Measurements from ENCODE around the gene SH2D4B. TPM values are rescaled to one million over a fixed set of nuclear protein-coding genes. Genes with fewer than 3 reads are reported as not detected.

SH2D4B gene
- total and polyA plus RNA-seq, 10 of the 15 experiments (the other 5 are each of a cell fraction or from before 2014, with no cell fraction given): 0.04 to 0.21 (median 0.13) TPM; not detected in 5

DNA sequence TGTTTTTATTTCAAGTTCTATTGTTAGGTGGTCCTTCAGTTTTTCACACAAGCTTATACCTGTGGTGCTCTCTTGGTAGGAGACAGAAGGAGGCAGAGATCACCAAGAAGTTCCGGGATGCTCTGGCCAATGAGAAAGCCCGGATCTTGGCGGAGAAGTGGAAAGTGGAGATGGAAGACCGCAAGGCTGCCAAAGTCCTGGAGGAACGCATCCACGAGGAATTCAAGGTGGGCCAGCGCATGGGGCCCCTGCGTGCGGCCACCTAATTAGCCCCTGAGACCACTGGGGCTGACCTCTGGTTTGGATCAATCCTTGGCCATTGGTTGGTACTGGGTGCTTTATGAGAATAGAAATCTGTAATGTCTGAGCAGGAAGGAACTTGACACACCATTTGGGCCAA lies 33.6 kb downstream of the SH2D4B start:
- FAIRE-seq (no peak), DNase-seq (ENCODE audit: low read depth, low spot score) (no peak), ATAC-seq (no peak)
- Histone ChIP-seq H3K9ac (ENCODE audit: control insufficient read depth, insufficient read depth, low read length) (no peak overlapping the region), H3K4me1 (ENCODE audit: control insufficient read depth, insufficient read depth, low read length) (no peaks in the 10 kb centered on the region), H3K36me3 (ENCODE audit: control insufficient read depth in 2 of 2, insufficient read depth in 2 of 2, low read length in 1 of 2) (no peaks in the 10 kb centered on the region), H3K4me3 (no peak overlapping the region), H3K27me3 (replicated peaks in 1 of 2; ENCODE audit: control insufficient read depth in 2 of 2, insufficient read depth in 2 of 2, low read length in 1 of 2) (peaks cover 0 to 2% of the 10 kb centered on the region in 2 experiments; a peak in 2 of 4 replicates), H2AFZ (ENCODE audit: control insufficient read depth, low read depth, low read length) (no peak overlapping the region), H4K20me1 (ENCODE audit: control insufficient read depth, insufficient read depth) (no peaks in the 10 kb centered on the region), H3K9me3 (replicated peaks; ENCODE audit: control insufficient read depth, insufficient read depth, low read length) (no peaks in the 10 kb centered on the region), H3K79me2 (ENCODE audit: control insufficient read depth, insufficient read depth, low read length) (no peaks in the 10 kb centered on the region), H3K4me2 (ENCODE audit: control insufficient read depth, insufficient read depth) (no peak overlapping the region), H3K27ac (ENCODE audit: control insufficient read depth, insufficient read depth) (no peak overlapping the region)
- ChIA-PET RAD21 (ENCODE audit: unreplicated experiment) (no interaction called here), POLR2A (no interaction called here), CTCF (no interaction called here), SMC1A (ENCODE audit: uncharacterized antibody, unreplicated experiment) (no interaction called here)
- intact Hi-C loops (cut with micrococcal nuclease; ENCODE audit: unreplicated experiment) (no loop called here), in situ Hi-C loops (cut with MboI) (no loop called here)
- BruUV-seq (replicated peaks): no TSS peak
- WGBS (ENCODE audit: insufficient coverage, insufficient replicate concordance, low lambda C conversion rate, missing lambda C conversion rate): 92% methylated on average over 9 of the region's 9 CpGs
- no peak for TF ChIP-seq MYB (IDR thresholded peaks at IDR 0.05; ENCODE audit: borderline replicate concordance, low read depth, low read length)
- TF ChIP-seq, protein P1, sequence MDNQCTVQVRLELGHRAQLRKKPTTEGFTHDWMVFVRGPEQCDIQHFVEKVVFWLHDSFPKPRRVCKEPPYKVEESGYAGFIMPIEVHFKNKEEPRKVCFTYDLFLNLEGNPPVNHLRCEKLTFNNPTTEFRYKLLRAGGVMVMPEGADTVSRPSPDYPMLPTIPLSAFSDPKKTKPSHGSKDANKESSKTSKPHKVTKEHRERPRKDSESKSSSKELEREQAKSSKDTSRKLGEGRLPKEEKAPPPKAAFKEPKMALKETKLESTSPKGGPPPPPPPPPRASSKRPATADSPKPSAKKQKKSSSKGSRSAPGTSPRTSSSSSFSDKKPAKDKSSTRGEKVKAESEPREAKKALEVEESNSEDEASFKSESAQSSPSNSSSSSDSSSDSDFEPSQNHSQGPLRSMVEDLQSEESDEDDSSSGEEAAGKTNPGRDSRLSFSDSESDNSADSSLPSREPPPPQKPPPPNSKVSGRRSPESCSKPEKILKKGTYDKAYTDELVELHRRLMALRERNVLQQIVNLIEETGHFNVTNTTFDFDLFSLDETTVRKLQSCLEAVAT (IDR thresholded peaks at IDR 0.05): no peak
- no peak for TF ChIP-seq TARDBP (IDR thresholded peaks at IDR 0.05; ENCODE audit: borderline replicate concordance)
- TF ChIP-seq CHD2 (IDR thresholded peaks at IDR 0.05; ENCODE audit: borderline replicate concordance, low read depth, low read length): no peak
- no peak for TF ChIP-seq CREM (IDR thresholded peaks at IDR 0.05; ENCODE audit: low read depth)
- TF ChIP-seq, protein P2, sequence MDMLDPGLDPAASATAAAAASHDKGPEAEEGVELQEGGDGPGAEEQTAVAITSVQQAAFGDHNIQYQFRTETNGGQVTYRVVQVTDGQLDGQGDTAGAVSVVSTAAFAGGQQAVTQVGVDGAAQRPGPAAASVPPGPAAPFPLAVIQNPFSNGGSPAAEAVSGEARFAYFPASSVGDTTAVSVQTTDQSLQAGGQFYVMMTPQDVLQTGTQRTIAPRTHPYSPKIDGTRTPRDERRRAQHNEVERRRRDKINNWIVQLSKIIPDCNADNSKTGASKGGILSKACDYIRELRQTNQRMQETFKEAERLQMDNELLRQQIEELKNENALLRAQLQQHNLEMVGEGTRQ (IDR thresholded peaks at IDR 0.05; ENCODE audit: borderline replicate concordance, low read depth, low read length): no peak
- no peak for TF ChIP-seq TCF3 (IDR thresholded peaks at IDR 0.05; ENCODE audit: borderline replicate concordance, insufficient read depth, low read depth, low read length)
- TF ChIP-seq, protein P3, sequence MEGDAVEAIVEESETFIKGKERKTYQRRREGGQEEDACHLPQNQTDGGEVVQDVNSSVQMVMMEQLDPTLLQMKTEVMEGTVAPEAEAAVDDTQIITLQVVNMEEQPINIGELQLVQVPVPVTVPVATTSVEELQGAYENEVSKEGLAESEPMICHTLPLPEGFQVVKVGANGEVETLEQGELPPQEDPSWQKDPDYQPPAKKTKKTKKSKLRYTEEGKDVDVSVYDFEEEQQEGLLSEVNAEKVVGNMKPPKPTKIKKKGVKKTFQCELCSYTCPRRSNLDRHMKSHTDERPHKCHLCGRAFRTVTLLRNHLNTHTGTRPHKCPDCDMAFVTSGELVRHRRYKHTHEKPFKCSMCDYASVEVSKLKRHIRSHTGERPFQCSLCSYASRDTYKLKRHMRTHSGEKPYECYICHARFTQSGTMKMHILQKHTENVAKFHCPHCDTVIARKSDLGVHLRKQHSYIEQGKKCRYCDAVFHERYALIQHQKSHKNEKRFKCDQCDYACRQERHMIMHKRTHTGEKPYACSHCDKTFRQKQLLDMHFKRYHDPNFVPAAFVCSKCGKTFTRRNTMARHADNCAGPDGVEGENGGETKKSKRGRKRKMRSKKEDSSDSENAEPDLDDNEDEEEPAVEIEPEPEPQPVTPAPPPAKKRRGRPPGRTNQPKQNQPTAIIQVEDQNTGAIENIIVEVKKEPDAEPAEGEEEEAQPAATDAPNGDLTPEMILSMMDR (IDR thresholded peaks at IDR 0.05 in 2 of 3, conservative IDR thresholded peaks at IDR 0.05 in 1 of 3; ENCODE audit: control insufficient read depth in 2 of 3, extremely low read depth in 1 of 3, insufficient read depth in 1 of 3, low read depth in 3 of 3, low read length in 3 of 3): no peak
- TF ChIP-seq, protein P4, sequence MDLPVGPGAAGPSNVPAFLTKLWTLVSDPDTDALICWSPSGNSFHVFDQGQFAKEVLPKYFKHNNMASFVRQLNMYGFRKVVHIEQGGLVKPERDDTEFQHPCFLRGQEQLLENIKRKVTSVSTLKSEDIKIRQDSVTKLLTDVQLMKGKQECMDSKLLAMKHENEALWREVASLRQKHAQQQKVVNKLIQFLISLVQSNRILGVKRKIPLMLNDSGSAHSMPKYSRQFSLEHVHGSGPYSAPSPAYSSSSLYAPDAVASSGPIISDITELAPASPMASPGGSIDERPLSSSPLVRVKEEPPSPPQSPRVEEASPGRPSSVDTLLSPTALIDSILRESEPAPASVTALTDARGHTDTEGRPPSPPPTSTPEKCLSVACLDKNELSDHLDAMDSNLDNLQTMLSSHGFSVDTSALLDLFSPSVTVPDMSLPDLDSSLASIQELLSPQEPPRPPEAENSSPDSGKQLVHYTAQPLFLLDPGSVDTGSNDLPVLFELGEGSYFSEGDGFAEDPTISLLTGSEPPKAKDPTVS (IDR thresholded peaks at IDR 0.05; ENCODE audit: low read depth, low read length): no peak
- TF ChIP-seq, protein P5, sequence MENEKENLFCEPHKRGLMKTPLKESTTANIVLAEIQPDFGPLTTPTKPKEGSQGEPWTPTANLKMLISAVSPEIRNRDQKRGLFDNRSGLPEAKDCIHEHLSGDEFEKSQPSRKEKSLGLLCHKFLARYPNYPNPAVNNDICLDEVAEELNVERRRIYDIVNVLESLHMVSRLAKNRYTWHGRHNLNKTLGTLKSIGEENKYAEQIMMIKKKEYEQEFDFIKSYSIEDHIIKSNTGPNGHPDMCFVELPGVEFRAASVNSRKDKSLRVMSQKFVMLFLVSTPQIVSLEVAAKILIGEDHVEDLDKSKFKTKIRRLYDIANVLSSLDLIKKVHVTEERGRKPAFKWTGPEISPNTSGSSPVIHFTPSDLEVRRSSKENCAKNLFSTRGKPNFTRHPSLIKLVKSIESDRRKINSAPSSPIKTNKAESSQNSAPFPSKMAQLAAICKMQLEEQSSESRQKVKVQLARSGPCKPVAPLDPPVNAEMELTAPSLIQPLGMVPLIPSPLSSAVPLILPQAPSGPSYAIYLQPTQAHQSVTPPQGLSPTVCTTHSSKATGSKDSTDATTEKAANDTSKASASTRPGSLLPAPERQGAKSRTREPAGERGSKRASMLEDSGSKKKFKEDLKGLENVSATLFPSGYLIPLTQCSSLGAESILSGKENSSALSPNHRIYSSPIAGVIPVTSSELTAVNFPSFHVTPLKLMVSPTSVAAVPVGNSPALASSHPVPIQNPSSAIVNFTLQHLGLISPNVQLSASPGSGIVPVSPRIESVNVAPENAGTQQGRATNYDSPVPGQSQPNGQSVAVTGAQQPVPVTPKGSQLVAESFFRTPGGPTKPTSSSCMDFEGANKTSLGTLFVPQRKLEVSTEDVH (IDR thresholded peaks at IDR 0.05; ENCODE audit: low read depth, partially characterized antibody): no peak
- no peak for TF ChIP-seq ZBED1 (IDR thresholded peaks at IDR 0.05; ENCODE audit: borderline replicate concordance)
